MM.1S (cell line): Measurements from ENCODE around the gene KATNBL1.

ENCODE experiments used
- EZH2 ChIP-seq: fragments of 300-600 bp; sonication (generic); optimal IDR thresholded peaks from 2 replicates; pipeline ENCODE3; 2017; ENCODE audit warnings: low read depth, mild to moderate bottlenecking, antibody characterized with exemption, low read length, mixed read lengths
- EZH2phosphoT487 ChIP-seq: fragments of 300-600 bp; sonication (generic); IDR thresholded peaks from 2 replicates; pipeline ENCODE4 v1.6.1; 2018; ENCODE audit warnings: antibody characterized with exemption, low read length
- TF ChIP-seq, protein P1 (sequence below): fragments of 300-600 bp; sonication (generic); IDR thresholded peaks from 2 replicates; pipeline ENCODE4 v1.5.1; 2016; ENCODE audit warnings: antibody characterized with exemption, low read length, mixed read lengths

GRCh38 chr15:34160735-34161134 is 49.2 kb downstream of the KATNBL1 start:
- TF ChIP-seq, protein P1, sequence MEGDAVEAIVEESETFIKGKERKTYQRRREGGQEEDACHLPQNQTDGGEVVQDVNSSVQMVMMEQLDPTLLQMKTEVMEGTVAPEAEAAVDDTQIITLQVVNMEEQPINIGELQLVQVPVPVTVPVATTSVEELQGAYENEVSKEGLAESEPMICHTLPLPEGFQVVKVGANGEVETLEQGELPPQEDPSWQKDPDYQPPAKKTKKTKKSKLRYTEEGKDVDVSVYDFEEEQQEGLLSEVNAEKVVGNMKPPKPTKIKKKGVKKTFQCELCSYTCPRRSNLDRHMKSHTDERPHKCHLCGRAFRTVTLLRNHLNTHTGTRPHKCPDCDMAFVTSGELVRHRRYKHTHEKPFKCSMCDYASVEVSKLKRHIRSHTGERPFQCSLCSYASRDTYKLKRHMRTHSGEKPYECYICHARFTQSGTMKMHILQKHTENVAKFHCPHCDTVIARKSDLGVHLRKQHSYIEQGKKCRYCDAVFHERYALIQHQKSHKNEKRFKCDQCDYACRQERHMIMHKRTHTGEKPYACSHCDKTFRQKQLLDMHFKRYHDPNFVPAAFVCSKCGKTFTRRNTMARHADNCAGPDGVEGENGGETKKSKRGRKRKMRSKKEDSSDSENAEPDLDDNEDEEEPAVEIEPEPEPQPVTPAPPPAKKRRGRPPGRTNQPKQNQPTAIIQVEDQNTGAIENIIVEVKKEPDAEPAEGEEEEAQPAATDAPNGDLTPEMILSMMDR, result no peak
- TF ChIP-seq EZH2phosphoT487 (no peak), EZH2 (no peak)
